Heart right ventricle (tissue), 16 donors: ENCODE data around the gene TBC1D19. TPM values are rescaled to one million over a fixed set of nuclear protein-coding genes. Genes with fewer than 3 reads are reported as not detected.

Experiments
- ATAC-seq, 8 donors: fragments of 200-7000 bp; cut with Tn5 transposase; one replicate each; pipeline ENCODE4 v1.9.1; 2020; ENCODE audit warnings: mild to moderate bottlenecking in 8 of 8, moderate library complexity in 8 of 8, moderate number of reproducible peaks in 1 of 8
- DNase-seq, 2 donors: peaks; one replicate each; pipeline ENCODE4 v3.0.0-alpha.2; 2020
- H3K27ac ChIP-seq, 10 donors: fragments of 200-600 bp; sonication (generic) in 2 of 10; one replicate each; pipeline versions ENCODE4 v1.5.0 to v1.8.0; 2020 to 2022; ENCODE audit warnings: mild to moderate bottlenecking in 3 of 10
- H3K27me3 ChIP-seq, 7 donors: fragments of 200-600 bp; one replicate each; pipeline ENCODE4 v1.8.0; 2021 to 2022; ENCODE audit warnings: mild to moderate bottlenecking in 2 of 7
- H3K36me3 ChIP-seq, 9 donors: fragments of 200-600 bp; sonication (generic) in 1 of 9; one replicate each; pipeline versions ENCODE4 v1.5.0 to v1.8.0; 2020 to 2022; ENCODE audit warnings: mild to moderate bottlenecking in 2 of 9
- H3K4me1 ChIP-seq, 9 donors: fragments of 200-600 bp; sonication (generic) in 1 of 9; one replicate each; pipeline versions ENCODE4 v1.5.0 to v1.8.0; 2020 to 2022; ENCODE audit warnings: mild to moderate bottlenecking in 4 of 9
- H3K4me3 ChIP-seq, 10 donors: fragments of 200-600 bp; sonication (generic) in 2 of 10; one replicate each; pipeline versions ENCODE4 v1.5.0 to v1.8.0; 2020 to 2022; ENCODE audit warnings: mild to moderate bottlenecking in 7 of 10, moderate library complexity in 2 of 10
- H3K9me3 ChIP-seq, 11 donors: fragments of 200-600 bp in 10 of 11; sonication (generic) in 2 of 11; one replicate each; pipeline versions ENCODE4 v1.5.0 to v1.8.0; 2013 to 2022; ENCODE audit warnings: mild to moderate bottlenecking in 2 of 11, control low read depth in 1 of 11, moderate library complexity in 1 of 11
- whole genome bisulfite sequencing, 2 donors: extraction: QIAGEN DNeasy Blood & Tissue Kit; methylation state at CpG; one replicate each; pipeline ENCODE4 v1.1.7; 2013; ENCODE audit warnings: inconsistent platforms in 1 of 2; 5-methylcytosine and 5-hydroxymethylcytosine counted together
- intact Hi-C, 10 donors: fragments of 100-400 bp; cut with DNase I; formaldehyde crosslinking; loops; one replicate each; pipeline versions ENCODE4 v1.11.1 to v1.14.2; 2022
- polyA plus RNA-seq, 2 donors: library from polyadenylated mRNA; stranded (reverse); fragments of 200-250 nt; gene quantifications; one replicate each; pipeline ENCODE4 v1.2.3, GENCODE V29; 2013
- total RNA-seq, 10 donors: library from RNA; stranded (reverse); fragmentation: NEBNext Ultra II Directional in 3 of 10; extraction: Animal tissue kit (Norgen Biotek cat#: 25700) in 3 of 10; gene quantifications; one replicate each; pipeline versions ENCODE4 v1.2.1 to v1.2.4, GENCODE V29; 2021 to 2023
- TF ChIP-seq, protein P1 (sequence below), 9 donors: fragments of 200-600 bp; sonication (generic) in 2 of 9; IDR thresholded peaks; one replicate each; pipeline versions ENCODE4 v1.5.0 to v1.8.0; 2021 to 2022; ENCODE audit warnings: antibody characterized with exemption in 9 of 9, mild to moderate bottlenecking in 5 of 9, moderate library complexity in 1 of 9
- donor health status: Arrhythmogenic right ventricular cardiomyopathy.
- donor health status: ischemic (EF 13 %, LVEDD 7.1; RV severe dilation, severe dysfunction).
- donor health status: healthy with polysubstance abuse.
- donor health status: DM: no; HTN: yes; CAD: no.
- donor health status: DM: no; HTN: no; CAD: no.
- donor health status: ischemic (EF 25% LVEDD 6.9; RV normal size, moderate dysfunction).
- donor health status: ischemic (EF 25% LVEDD 5.7; RV mildly dilated, moderate dysfunction).
- donor health status: healthy.
- donor health status: DM: yes; HTN: yes; CAD: no.
- donor health status: Ischemic cardiomyopathy.
- donor health status: ischemic (EF 35%, LVEDD 5.7; RV mildly dilated, moderate dysfunction).
- donor health status: nonischemic (EF 11% LVEDD 7.7; RV severe dilation, severe dysfunction).
- donor health status: DM: yes; HTN: yes; CAD: no.
- donor health status: PGD.
- donor health status: ischemic (EF 29% LVEDD 5.4; RV normal size, mild dysfunction).
- donor health status: nonischemic (EF 23%, LVEDD 6.1; RV moderate dilation, normal function).

TBC1D19 gene
- total and polyA plus RNA-seq, 12 donors: 1.6 to 10.7 (median 9.4) TPM

GRCh38 chr4:26793735-26794134 is 209.9 kb downstream of the TBC1D19 start:
- intact Hi-C loops: no loop called here
- peaks cover 0 to 13% (median 5%) of the 10 kb centered on the region in 9 donors for H3K4me1 ChIP-seq

DNA sequence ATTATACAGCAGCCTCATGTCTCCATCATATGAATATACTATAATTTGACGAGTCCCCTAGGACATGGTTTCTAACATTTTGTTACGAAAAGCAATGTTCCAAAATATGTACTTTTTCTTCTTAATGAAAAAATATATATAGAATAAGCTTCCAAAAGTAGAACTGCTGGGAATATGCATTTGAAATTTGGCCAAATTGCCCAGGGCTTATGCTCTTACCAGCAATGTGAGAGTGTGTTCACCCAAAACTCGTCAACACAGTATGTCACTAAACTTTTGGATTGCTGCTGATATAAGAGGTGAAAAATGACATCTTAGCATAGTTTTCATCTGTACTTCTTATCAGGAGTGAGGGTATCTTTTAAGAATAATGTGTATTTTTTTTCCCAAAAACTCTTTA is 212.2 kb downstream of the TBC1D19 start:
- TF ChIP-seq, protein P1, sequence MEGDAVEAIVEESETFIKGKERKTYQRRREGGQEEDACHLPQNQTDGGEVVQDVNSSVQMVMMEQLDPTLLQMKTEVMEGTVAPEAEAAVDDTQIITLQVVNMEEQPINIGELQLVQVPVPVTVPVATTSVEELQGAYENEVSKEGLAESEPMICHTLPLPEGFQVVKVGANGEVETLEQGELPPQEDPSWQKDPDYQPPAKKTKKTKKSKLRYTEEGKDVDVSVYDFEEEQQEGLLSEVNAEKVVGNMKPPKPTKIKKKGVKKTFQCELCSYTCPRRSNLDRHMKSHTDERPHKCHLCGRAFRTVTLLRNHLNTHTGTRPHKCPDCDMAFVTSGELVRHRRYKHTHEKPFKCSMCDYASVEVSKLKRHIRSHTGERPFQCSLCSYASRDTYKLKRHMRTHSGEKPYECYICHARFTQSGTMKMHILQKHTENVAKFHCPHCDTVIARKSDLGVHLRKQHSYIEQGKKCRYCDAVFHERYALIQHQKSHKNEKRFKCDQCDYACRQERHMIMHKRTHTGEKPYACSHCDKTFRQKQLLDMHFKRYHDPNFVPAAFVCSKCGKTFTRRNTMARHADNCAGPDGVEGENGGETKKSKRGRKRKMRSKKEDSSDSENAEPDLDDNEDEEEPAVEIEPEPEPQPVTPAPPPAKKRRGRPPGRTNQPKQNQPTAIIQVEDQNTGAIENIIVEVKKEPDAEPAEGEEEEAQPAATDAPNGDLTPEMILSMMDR (IDR thresholded peaks at IDR 0.05): no peak
- Histone ChIP-seq H3K4me3 (no peak overlapping the region), H3K27me3 (no peaks in the 10 kb centered on the region), H3K36me3 (no peaks in the 10 kb centered on the region), H3K4me1 (peaks cover 0 to 8% (median 0%) of the 10 kb centered on the region in 9 donors), H3K9me3 (peaks cover 0 to 4% (median 0%) of the 10 kb centered on the region in 11 donors), H3K27ac (no peak overlapping the region)
- intact Hi-C loops: no loop called here
- DNase-seq (no peak), ATAC-seq (no peak)
- 89 to 90% methylated on average over 3 of the region's 3 CpGs for WGBS, 2 donors

More at GRCh38 chr4:26793735-26794134, 209.9 kb downstream of the TBC1D19 start:
- no peak overlapping the region for H3K4me3 ChIP-seq
- no peaks in the 10 kb centered on the region for H3K9me3 ChIP-seq
- TF ChIP-seq, protein P1 (IDR thresholded peaks at IDR 0.05): no peak
- H3K27ac ChIP-seq: no peak overlapping the region
- no peak for ATAC-seq
- no peak for DNase-seq
- 98 to 99% methylated on average over 2 of the region's 2 CpGs for WGBS, 2 donors
- H3K27me3 ChIP-seq: no peaks in the 10 kb centered on the region
- H3K36me3 ChIP-seq: no peaks in the 10 kb centered on the region

DNA sequence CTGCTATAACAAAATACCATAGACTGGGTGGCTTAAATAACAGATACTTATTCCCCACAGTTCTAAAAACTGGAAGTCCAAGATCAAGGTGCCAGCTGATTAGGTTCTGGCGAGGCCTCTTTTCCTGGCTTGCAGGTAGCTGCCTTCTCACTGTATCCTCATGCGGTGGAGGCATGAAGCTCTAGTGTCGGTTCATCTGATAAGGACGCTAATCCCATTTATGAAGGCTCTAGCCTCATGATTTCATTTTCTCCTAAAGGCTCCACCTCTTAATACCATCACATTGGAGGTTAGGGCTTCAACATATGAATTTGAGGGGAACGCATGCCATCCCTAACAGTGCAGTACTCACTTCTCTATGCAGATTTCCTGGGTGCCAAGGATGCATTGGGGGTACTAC is 218.9 kb downstream of the TBC1D19 start:
- TF ChIP-seq, protein P1 (IDR thresholded peaks at IDR 0.05): no peak
- no peak for DNase-seq
- 89 to 90% methylated on average over 5 of the region's 5 CpGs for WGBS, 2 donors
- H3K4me3 ChIP-seq: no peak overlapping the region
- intact Hi-C loops: no loop called here
- peaks cover 0 to 4% (median 0%) of the 10 kb centered on the region in 11 donors for H3K9me3 ChIP-seq
- peaks cover 0 to 11% (median 0%) of the 10 kb centered on the region in 9 donors for H3K4me1 ChIP-seq
- H3K27ac ChIP-seq: no peak overlapping the region
- no peaks in the 10 kb centered on the region for H3K36me3 ChIP-seq
- H3K27me3 ChIP-seq: no peaks in the 10 kb centered on the region
- ATAC-seq: no peak

DNA sequence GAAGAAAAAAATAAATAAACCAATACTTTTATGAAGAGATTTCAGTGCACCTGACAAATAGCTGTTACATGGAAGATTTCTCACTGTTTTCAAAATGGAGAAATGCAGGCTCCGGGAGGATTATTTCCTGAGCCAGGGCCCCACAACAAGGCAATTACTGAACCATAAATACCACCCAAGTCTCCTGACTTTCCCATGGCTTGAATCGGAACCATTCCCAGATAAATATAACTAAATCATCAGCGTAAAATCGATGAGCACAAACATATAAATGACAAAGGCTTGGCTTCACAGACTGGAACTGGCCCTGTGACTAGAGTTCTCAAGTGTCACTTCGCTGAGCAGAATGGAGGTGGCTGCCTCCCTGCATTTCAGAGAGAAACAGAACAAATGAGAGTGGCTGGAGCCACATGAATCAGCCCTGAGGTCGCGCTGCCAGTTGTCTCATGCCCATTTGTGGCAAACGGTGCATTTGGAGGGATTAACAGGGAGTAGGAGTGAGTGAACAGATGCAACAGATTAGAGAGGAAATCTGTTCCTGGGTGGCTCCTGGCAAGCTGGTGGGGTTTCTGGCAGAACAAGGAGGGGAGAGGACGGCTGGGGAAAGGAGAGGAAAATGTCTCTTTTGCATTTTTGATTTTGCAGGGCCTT is 219.5 kb downstream of the TBC1D19 start:
- H3K9me3 ChIP-seq: peaks cover 0 to 4% (median 0%) of the 10 kb centered on the region in 11 donors
- ATAC-seq (no peak), DNase-seq (no peak)
- H3K36me3 ChIP-seq: no peaks in the 10 kb centered on the region
- 62 to 65% methylated on average over 9 of the region's 9 CpGs for WGBS, 2 donors
- no peaks in the 10 kb centered on the region for H3K27me3 ChIP-seq
- H3K4me3 ChIP-seq: no peak overlapping the region
- no peak overlapping the region for H3K27ac ChIP-seq
- TF ChIP-seq, protein P1 (IDR thresholded peaks at IDR 0.05): no peak
- H3K4me1 ChIP-seq: peaks cover 0 to 11% (median 0%) of the 10 kb centered on the region in 9 donors
- intact Hi-C loops: no loop called here
